ENCODE measurements around the gene ETV7. TPM values are rescaled to one million over a fixed set of nuclear protein-coding genes. Genes with fewer than 3 reads are reported as not detected.

ETV7 gene
- total RNA-seq (under 1 TPM; 0.18 to 0.37 (median 0.34) TPM), polyA plus RNA-seq (0.18 TPM)
- long read RNA-seq, donor 1, partial matches to known transcripts = 0 of 1 reads
- long read RNA-seq, donor 1, other reads (novel, unspliced or antisense) = 0 of 1 reads
- long read RNA-seq, donor 2 = 0 reads
- long read RNA-seq, donor 3, partial matches to known transcripts = 0 of 1 reads
- long read RNA-seq, donor 3, other reads (novel, unspliced or antisense) = 0 of 1 reads
- long read RNA-seq, donor 4 = 0 reads

DNA sequence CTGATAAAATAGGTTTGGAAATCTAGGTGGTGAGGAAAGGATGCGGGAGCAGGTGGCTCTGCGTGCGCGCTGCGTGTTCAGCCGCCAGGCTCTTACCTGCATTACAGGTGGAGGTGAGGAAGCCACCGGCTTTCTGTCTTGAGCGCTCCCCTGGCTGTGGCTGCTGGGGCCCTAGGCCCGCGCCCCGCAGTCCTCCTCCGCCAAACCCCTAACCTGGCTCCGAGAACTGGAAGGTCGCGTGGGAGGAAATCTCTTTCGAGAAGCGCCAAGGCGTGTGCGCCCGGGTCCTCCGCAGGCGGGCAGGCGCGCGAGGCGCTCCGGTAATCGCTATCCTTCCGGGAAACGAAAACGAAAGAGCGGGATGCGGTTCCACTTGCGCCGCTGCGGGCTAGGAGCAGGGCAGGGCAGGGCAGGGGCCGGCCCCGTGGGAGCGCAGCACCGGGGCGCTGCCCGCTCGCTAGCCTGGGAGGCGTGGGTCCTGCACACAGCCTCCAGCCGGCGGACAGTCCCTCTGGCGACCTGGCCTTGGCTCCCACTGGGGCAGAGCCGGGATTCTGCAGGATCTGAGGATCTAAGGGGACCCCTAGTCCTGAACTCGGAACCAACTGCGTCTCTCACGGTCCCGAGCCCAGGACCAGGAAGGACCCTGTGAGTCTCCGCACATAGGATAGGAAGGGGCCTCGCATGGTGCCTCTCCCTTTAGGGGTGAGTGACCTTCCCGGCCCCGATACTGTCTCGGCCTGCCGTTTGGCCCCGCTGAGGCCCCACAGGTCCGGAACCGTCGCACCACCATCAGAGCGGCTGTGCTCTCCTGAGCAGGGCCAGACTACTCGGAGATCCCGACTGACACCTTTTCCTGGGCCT lies at the start of gene ETV7:
Gene ETV7, minus strand, starts transcription at position 230 of the 864 bp plus-strand sequence. Its CDS starts 128 bp downstream, at position 102.
- Histone ChIP-seq H3K27ac (ENCODE audit: low read length) (peak within 1 kb of the TSS; percentile 20), H3K27me3 (ENCODE audit: control insufficient read depth, insufficient read depth) (no peaks in the 10 kb centered on the region), H3K4me1 (ENCODE audit: control insufficient read depth, insufficient read depth, low read length) (no peaks in the 10 kb centered on the region), H3K4me3 (ENCODE audit: low read length) (peak within 1 kb of the TSS; percentile 95), H3K9me3 (ENCODE audit: control insufficient read depth, low read length) (no peaks in the 10 kb centered on the region)
- ATAC-seq (peak; percentile 73 to 78), DNase-seq (peak; percentile 28 to 68 (median 65))
- WGBS = 8% methylated on average over 63 of the region's 65 CpGs
- intact Hi-C loops (cut with DNase I) = no loop called here

DNA sequence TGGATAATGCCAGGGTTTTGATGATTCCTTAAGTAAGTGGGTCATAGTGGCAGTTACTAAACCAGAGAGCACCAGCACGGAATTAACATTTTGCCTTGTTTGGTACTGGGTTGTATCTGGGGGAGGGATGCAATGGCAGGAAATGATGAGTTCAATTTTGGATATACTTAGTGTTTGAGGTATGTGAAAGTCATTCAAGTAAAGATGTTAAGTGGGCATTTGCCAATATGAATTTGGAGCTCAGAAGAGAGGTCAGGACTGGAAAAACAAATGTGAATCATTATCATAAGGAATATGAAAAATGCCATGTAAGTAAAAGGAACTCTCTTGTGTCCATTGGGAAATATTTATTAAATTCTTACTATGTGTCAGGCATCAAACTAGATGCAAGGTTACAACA lies 49.0 kb upstream of the ETV7 start:
- 76% methylated on average over 1 of the region's 1 CpG for WGBS
- intact Hi-C loops (cut with DNase I) = no loop called here
- no peak for ATAC-seq

DNA sequence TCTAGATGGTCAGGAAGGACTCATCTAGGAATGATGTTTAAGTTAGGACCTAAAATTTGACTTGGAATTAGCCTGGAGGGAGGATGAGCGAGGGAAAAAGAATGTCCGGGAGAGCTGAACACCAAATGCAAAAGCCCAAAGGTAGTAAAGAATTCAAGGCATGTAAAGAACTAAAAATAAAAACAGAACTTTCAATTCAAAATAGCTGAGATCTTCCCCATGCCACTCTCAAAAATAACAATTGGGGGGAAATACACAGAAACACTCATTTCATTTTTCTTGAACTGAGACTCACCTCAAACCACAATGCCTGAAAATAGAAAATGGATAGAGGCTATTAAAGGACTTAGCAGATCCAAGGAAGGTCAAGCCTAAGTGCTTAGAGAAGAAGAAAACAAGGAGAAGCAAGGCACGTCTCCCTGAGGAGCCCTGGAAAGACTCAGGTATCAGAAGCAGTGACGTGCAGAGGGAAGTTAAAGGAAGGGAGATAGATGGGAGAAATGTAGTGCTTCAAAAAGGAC lies 44.7 kb upstream of the ETV7 start:
- no peaks in the 10 kb centered on the region for H3K9me3 ChIP-seq (ENCODE audit: control insufficient read depth, low read length)
- 84% methylated on average over 4 of the region's 4 CpGs for WGBS
- intact Hi-C loops (cut with DNase I) = no loop called here
- no peak overlapping the region for H3K27ac ChIP-seq (ENCODE audit: low read length)
- no peaks in the 10 kb centered on the region for H3K4me1 ChIP-seq (ENCODE audit: control insufficient read depth, insufficient read depth, low read length)
- no peaks in the 10 kb centered on the region for H3K27me3 ChIP-seq (ENCODE audit: control insufficient read depth, insufficient read depth)
- no peak overlapping the region for H3K4me3 ChIP-seq (ENCODE audit: low read length)
- ATAC-seq (no peak), DNase-seq (no peak)

More for the DNA sequence above, 49.0 kb upstream of the ETV7 start:
- Histone ChIP-seq H3K4me1 (ENCODE audit: control insufficient read depth, insufficient read depth, low read length) (no peaks in the 10 kb centered on the region), H3K9me3 (ENCODE audit: control insufficient read depth, low read length) (no peaks in the 10 kb centered on the region), H3K27me3 (ENCODE audit: control insufficient read depth, insufficient read depth) (no peaks in the 10 kb centered on the region), H3K4me3 (ENCODE audit: low read length) (no peak overlapping the region), H3K27ac (ENCODE audit: low read length) (no peak overlapping the region)
- DNase-seq = no peak

DNA sequence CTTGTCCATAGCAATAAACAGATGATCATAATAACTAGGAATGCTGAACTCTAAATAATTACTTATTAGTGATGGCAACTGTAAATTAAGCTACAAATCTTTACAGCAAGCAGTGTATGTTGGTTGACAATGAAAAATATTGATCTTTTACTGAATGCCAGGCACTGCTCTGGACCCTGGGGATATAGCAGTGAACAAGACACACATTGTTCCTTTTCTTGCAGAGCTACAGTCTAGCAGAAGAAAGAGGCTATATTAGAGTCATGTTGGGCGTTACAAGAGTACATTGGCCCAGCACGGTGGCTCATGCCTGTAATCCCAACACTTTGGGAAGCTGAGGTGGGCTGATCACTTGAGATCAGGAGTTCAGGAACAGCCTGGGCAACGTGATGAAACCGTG lies 43.7 kb upstream of the ETV7 start:
- 84% methylated on average over 4 of the region's 4 CpGs for WGBS
- DNase-seq (no peak), ATAC-seq (no peak)
- Histone ChIP-seq H3K4me1 (ENCODE audit: control insufficient read depth, insufficient read depth, low read length) (no peaks in the 10 kb centered on the region), H3K9me3 (ENCODE audit: control insufficient read depth, low read length) (no peaks in the 10 kb centered on the region), H3K27me3 (ENCODE audit: control insufficient read depth, insufficient read depth) (no peaks in the 10 kb centered on the region), H3K27ac (ENCODE audit: low read length) (no peak overlapping the region), H3K4me3 (ENCODE audit: low read length) (no peak overlapping the region)
- intact Hi-C loops (cut with DNase I) = no loop called here

DNA sequence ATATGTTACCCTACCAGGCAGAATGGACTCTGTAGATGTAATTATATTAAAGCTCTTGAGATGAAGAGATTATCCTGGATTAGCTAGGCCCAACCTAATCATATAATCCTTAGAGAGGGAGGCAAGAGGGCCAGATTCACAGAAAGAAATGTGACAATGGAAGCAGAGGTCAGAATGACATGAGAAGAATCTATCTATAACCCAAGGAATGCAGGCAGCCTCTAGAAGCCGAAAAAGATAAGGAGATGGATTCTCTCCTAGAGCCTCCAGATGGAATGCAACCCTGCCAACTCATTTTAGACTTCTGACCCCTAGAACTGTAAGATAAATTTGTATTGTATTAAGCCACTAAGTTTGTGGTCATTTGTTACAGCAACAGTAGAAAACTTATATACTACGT lies 42.9 kb upstream of the ETV7 start:
- no peaks in the 10 kb centered on the region for H3K9me3 ChIP-seq (ENCODE audit: control insufficient read depth, low read length)
- H3K27ac ChIP-seq (ENCODE audit: low read length) = no peak overlapping the region
- no peaks in the 10 kb centered on the region for H3K27me3 ChIP-seq (ENCODE audit: control insufficient read depth, insufficient read depth)
- 50% methylated on average over 2 of the region's 2 CpGs for whole genome bisulfite sequencing
- intact Hi-C loops (cut with DNase I) = no loop called here
- DNase-seq (no peak), ATAC-seq (no peak)
- no peak overlapping the region for H3K4me3 ChIP-seq (ENCODE audit: low read length)
- no peaks in the 10 kb centered on the region for H3K4me1 ChIP-seq (ENCODE audit: control insufficient read depth, insufficient read depth, low read length)

DNA sequence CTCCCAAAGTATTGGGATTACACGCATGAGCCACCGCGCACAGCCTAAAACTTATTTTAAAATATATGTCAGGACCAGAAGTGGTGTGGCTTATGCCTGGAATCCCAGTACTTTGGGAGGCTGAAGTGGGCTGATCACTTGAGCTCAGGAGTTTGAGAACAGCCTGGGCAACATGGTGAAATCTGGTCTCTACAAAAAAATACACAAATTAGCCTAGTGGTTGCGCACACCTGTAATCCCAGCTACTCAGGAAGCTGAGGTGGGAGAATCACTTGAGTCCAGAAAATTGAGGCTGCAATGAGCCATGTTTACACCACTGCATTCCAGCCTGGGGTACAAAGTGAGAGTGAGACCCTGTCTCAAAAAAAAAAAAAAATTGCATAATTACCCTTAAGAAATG lies 41.4 kb upstream of the ETV7 start:
- intact Hi-C loops (cut with DNase I) = loop anchor here in 1 of 4 donors (10.0 kb wide), 1 partner anchor 166 kb away; the partner anchor contains the start of gene SRSF3
- Histone ChIP-seq H3K27ac (ENCODE audit: low read length) (no peak overlapping the region), H3K4me1 (ENCODE audit: control insufficient read depth, insufficient read depth, low read length) (no peaks in the 10 kb centered on the region), H3K9me3 (ENCODE audit: control insufficient read depth, low read length) (no peaks in the 10 kb centered on the region), H3K4me3 (ENCODE audit: low read length) (no peak overlapping the region), H3K27me3 (ENCODE audit: control insufficient read depth, insufficient read depth) (no peaks in the 10 kb centered on the region)
- no peak for DNase-seq
- ATAC-seq = no peak
- WGBS = 96% methylated on average over 4 of the region's 4 CpGs

DNA sequence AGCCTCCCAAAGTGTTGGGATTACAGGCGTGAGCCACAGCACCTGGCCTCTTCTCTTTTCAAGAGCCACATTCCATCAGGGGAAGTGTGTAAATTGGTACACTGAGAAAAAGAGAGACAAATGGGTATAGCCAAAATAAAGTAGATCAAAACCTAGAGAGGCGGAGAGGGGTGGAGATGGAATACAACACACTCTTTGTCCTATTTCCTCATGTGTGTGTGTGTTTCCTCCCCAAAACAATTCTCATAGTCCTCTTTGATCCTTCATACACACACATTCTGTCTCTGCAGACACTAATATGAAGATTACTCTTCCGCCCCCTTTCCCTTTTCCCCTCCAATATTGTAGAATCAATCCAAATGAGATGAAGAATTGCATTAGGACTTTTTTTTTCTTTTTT lies 39.2 kb upstream of the ETV7 start:
- Histone ChIP-seq H3K4me1 (ENCODE audit: control insufficient read depth, insufficient read depth, low read length) (no peaks in the 10 kb centered on the region), H3K9me3 (ENCODE audit: control insufficient read depth, low read length) (no peaks in the 10 kb centered on the region), H3K27ac (ENCODE audit: low read length) (no peak overlapping the region), H3K4me3 (ENCODE audit: low read length) (no peak overlapping the region), H3K27me3 (ENCODE audit: control insufficient read depth, insufficient read depth) (no peaks in the 10 kb centered on the region)
- ATAC-seq = no peak
- intact Hi-C loops (cut with DNase I) = loop anchor here in 1 of 4 donors (10.0 kb wide), 1 partner anchor 168 kb away; the partner anchor contains the start of gene SRSF3
- no peak for DNase-seq
- WGBS = 86% methylated on average over 3 of the region's 3 CpGs

DNA sequence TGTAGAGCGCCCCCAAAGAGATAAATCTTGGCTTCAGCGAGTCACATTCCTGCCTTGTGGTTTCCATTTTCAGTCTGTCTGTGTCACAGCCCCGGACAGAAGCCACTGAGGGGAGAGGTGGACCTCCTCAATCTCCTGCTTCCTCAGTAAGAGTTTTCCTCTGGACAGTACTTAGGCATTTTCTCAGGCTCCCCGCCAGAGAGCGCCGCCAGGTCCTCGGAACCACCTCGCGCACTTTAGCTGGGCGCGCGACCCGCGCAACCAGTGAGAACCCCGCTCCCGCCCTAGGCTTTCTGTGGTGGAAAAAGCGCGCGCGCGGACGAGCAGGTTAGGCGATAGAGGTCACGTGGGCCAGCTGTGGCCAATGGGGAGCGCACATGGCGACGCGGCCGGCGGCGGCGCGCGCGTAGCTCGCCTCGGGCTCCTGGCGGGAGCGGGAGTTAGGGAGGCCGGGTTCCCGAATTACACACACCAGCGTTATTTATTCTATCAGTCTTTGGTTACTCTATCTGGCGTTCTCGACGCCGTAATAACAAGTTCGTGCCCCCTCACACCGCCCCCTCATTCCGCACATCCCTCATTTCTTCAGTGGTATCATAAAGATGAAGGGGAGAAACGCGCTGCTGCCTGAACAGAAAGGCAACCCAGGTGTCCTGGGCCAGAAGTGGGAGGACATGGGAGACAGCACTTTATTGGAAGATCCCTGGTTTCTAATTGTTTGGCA lies 35.8 kb upstream of the ETV7 start:
- DNase-seq = peak; percentile 99 to 100 (median 99)
- no peaks in the 10 kb centered on the region for H3K9me3 ChIP-seq (ENCODE audit: control insufficient read depth, low read length)
- ATAC-seq = peak; percentile 100
- under 1% methylated on average over 51 of the region's 51 CpGs for WGBS
- intact Hi-C loops (cut with DNase I) = loop anchor here in 1 of 4 donors (10.0 kb wide), 1 partner anchor 172 kb away; the partner anchor contains the start of gene SRSF3
- H3K27me3 ChIP-seq (ENCODE audit: control insufficient read depth, insufficient read depth) = no peaks in the 10 kb centered on the region
- no peaks in the 10 kb centered on the region for H3K4me1 ChIP-seq (ENCODE audit: control insufficient read depth, insufficient read depth, low read length)
- peak overlapping the region; percentile 68 for H3K4me3 ChIP-seq (ENCODE audit: low read length)
- H3K27ac ChIP-seq (ENCODE audit: low read length) = peak overlapping the region; percentile 78

DNA sequence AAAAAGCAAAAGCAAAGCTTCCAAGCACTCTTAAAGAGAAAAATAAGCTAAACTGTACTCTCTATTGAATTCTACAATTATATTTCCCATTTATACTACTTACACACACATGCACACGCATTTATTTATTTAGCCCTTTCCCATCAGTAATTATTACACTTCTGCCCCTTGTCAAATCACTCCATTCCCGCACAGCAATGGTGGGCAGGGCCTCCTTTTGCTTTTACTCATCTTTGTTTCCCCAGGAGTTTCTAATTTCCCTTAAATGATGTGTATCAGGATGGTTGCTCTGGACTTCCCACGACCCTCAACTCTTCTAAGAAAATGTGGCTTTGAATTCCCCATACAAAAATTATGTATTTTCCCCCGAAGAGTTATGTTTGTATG lies 35.2 kb upstream of the ETV7 start:
- WGBS = 11% methylated on average over 4 of the region's 4 CpGs
- H3K27ac ChIP-seq (ENCODE audit: low read length) = peak overlapping the region; percentile 6
- H3K9me3 ChIP-seq (ENCODE audit: control insufficient read depth, low read length) = no peaks in the 10 kb centered on the region
- DNase-seq (peak in 1 of 3 donors; percentile 26), ATAC-seq (no peak)
- H3K4me3 ChIP-seq (ENCODE audit: low read length) = peak overlapping the region; percentile 45
- intact Hi-C loops (cut with DNase I) = loop anchor here in 1 of 4 donors (10.0 kb wide), 1 partner anchor 172 kb away; the partner anchor contains the start of gene SRSF3
- H3K4me1 ChIP-seq (ENCODE audit: control insufficient read depth, insufficient read depth, low read length) = no peaks in the 10 kb centered on the region
- no peaks in the 10 kb centered on the region for H3K27me3 ChIP-seq (ENCODE audit: control insufficient read depth, insufficient read depth)

DNA sequence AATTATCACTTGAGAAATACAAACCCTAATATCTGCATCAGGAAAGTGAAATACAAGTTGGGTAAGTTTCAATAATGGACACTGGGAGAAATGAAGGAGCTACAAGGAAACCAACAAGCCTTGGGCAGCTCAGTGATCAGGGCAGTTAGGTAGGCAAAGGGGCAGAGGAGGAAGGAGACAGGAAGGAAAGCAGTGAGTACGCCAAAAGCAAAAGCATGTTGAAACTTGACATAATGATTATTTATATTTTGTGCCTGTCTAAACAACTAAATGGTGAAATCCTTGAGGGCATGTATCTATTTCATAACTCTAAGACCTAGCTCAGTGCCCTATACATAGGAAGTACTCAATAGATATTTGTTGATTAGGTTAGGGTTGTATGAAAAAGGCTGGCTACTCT lies 31.8 kb upstream of the ETV7 start:
- no peak overlapping the region for H3K4me3 ChIP-seq (ENCODE audit: low read length)
- no peak overlapping the region for H3K27ac ChIP-seq (ENCODE audit: low read length)
- H3K4me1 ChIP-seq (ENCODE audit: control insufficient read depth, insufficient read depth, low read length) = no peaks in the 10 kb centered on the region
- H3K9me3 ChIP-seq (ENCODE audit: control insufficient read depth, low read length) = no peaks in the 10 kb centered on the region
- intact Hi-C loops (cut with DNase I) = no loop called here
- ATAC-seq (no peak), DNase-seq (no peak)
- no peaks in the 10 kb centered on the region for H3K27me3 ChIP-seq (ENCODE audit: control insufficient read depth, insufficient read depth)
- 79% methylated on average over 1 of the region's 1 CpG for WGBS

All from right cardiac atrium (tissue), 5 donors.